ENCODE data around the gene SMIM29. TPM values are rescaled to one million over a fixed set of nuclear protein-coding genes. Genes with fewer than 3 reads are reported as not detected.

The SMIM29 gene
- total RNA-seq, 1 donor from 2014 or later = 13.9 TPM

DNA sequence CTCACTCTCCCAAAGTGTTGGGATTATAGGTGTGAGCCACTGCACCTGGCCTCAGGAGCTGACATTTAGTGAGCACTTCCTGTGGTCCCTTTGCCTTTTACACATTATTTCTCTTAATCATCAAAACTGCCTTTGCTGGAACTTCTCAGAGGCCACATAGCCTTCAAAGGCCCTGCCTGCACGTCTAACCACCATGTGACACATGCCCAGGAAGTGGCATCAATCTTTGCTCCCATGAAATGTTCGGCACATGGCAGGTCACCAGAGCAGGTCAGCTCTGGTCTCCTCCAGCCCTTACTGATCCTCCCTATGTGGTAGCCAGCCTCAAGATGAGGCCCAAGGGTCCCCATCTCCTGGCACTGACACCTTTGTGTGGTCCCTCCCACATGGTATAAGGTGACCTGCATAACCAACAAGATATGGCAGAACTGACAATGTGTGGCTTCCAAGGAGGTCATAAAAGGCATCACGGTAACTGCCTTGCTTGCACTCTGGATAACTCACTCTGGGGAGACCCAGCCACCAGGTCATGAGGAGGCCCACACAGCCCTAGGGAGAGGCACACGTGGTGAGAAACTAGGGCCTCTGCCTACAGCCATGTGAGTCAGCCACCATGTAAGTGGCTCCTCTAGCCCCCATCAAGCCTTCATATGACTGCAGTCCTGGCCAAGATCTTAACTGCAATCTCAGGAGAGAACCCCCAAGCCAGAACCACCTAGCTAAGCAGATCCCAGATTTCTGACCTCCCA, 40.9 kb downstream of the SMIM29 start:
- Histone ChIP-seq H3K9me3 (ENCODE audit: insufficient read depth, low read depth, low read length) (no peaks in the 10 kb centered on the region), H3K4me3 (ENCODE audit: insufficient read depth, low read depth, low read length) (no peak overlapping the region), H3K27ac (ENCODE audit: low read depth, low read length) (no peak overlapping the region), H2AFZ (ENCODE audit: low read depth, low read length) (no peak overlapping the region), H3K4me1 (ENCODE audit: insufficient read depth, low read length) (no peaks in the 10 kb centered on the region), H3K9ac (ENCODE audit: low read length) (no peak overlapping the region), H4K20me1 (ENCODE audit: insufficient read depth, low read length) (no peaks in the 10 kb centered on the region), H3K4me2 (ENCODE audit: low read length) (no peak overlapping the region), H3K36me3 (ENCODE audit: insufficient read depth, low read length) (no peaks in the 10 kb centered on the region), H3K27me3 (ENCODE audit: insufficient read depth, low read length) (no peaks in the 10 kb centered on the region), H3K79me2 (ENCODE audit: insufficient read depth, low read length) (no peaks in the 10 kb centered on the region)
- no peaks in the 10 kb centered on the region for H3K4me1 Mint-ChIP-seq (ENCODE audit: low read depth, unreplicated experiment)
- no peaks in the 10 kb centered on the region for H3K9me3 Mint-ChIP-seq (ENCODE audit: unreplicated experiment)
- DNase-seq (ENCODE audit: low read depth) (no peak), FAIRE-seq (no peak)
- no peak overlapping the region for H3K4me3 Mint-ChIP-seq (ENCODE audit: unreplicated experiment)
- TF ChIP-seq EZH2 (IDR thresholded peaks at IDR 0.05; ENCODE audit: insufficient read depth, low read length) = no peak
- TF ChIP-seq, protein P1, sequence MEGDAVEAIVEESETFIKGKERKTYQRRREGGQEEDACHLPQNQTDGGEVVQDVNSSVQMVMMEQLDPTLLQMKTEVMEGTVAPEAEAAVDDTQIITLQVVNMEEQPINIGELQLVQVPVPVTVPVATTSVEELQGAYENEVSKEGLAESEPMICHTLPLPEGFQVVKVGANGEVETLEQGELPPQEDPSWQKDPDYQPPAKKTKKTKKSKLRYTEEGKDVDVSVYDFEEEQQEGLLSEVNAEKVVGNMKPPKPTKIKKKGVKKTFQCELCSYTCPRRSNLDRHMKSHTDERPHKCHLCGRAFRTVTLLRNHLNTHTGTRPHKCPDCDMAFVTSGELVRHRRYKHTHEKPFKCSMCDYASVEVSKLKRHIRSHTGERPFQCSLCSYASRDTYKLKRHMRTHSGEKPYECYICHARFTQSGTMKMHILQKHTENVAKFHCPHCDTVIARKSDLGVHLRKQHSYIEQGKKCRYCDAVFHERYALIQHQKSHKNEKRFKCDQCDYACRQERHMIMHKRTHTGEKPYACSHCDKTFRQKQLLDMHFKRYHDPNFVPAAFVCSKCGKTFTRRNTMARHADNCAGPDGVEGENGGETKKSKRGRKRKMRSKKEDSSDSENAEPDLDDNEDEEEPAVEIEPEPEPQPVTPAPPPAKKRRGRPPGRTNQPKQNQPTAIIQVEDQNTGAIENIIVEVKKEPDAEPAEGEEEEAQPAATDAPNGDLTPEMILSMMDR (IDR thresholded peaks at IDR 0.05; ENCODE audit: insufficient read depth, low read depth, low read length) = no peak
- no peaks in the 10 kb centered on the region for H3K36me3 Mint-ChIP-seq (ENCODE audit: low read depth, unreplicated experiment)
- H3K27me3 Mint-ChIP-seq (ENCODE audit: low read depth, unreplicated experiment) = peaks cover 17% of the 10 kb centered on the region
- H3K27ac Mint-ChIP-seq (ENCODE audit: unreplicated experiment) = no peak overlapping the region

- Histone ChIP-seq H3K4me2 (ENCODE audit: low read length) (no peak overlapping the region), H3K27ac (ENCODE audit: low read depth, low read length) (no peak overlapping the region), H2AFZ (ENCODE audit: low read depth, low read length) (no peak overlapping the region), H3K36me3 (ENCODE audit: insufficient read depth, low read length) (no peaks in the 10 kb centered on the region), H3K9ac (ENCODE audit: low read length) (no peak overlapping the region), H3K4me3 (ENCODE audit: insufficient read depth, low read depth, low read length) (no peak overlapping the region), H3K27me3 (ENCODE audit: insufficient read depth, low read length) (no peaks in the 10 kb centered on the region), H3K9me3 (ENCODE audit: insufficient read depth, low read depth, low read length) (peaks cover 5% of the 10 kb centered on the region), H3K4me1 (ENCODE audit: insufficient read depth, low read length) (no peaks in the 10 kb centered on the region), H3K79me2 (ENCODE audit: insufficient read depth, low read length) (no peaks in the 10 kb centered on the region), H4K20me1 (ENCODE audit: insufficient read depth, low read length) (no peaks in the 10 kb centered on the region)
- TF ChIP-seq, protein P1 (IDR thresholded peaks at IDR 0.05; ENCODE audit: insufficient read depth, low read depth, low read length) = no peak
- no peak for TF ChIP-seq EZH2 (IDR thresholded peaks at IDR 0.05; ENCODE audit: insufficient read depth, low read length)
- Mint-ChIP-seq H3K27me3 (ENCODE audit: low read depth, unreplicated experiment) (peaks cover 19% of the 10 kb centered on the region), H3K9me3 (ENCODE audit: unreplicated experiment) (no peaks in the 10 kb centered on the region), H3K27ac (ENCODE audit: unreplicated experiment) (no peak overlapping the region), H3K36me3 (ENCODE audit: low read depth, unreplicated experiment) (no peaks in the 10 kb centered on the region), H3K4me1 (ENCODE audit: low read depth, unreplicated experiment) (no peaks in the 10 kb centered on the region), H3K4me3 (ENCODE audit: unreplicated experiment) (no peak overlapping the region)
- DNase-seq (ENCODE audit: low read depth) (no peak), FAIRE-seq (no peak)
Measured at GRCh38 chr6:34206726-34207125, 42.1 kb downstream of the SMIM29 start.

GRCh38 chr6:34205916-34206315, 42.9 kb downstream of the SMIM29 start:
- Mint-ChIP-seq H3K4me3 (ENCODE audit: unreplicated experiment) (no peak overlapping the region), H3K4me1 (ENCODE audit: low read depth, unreplicated experiment) (no peaks in the 10 kb centered on the region), H3K36me3 (ENCODE audit: low read depth, unreplicated experiment) (no peaks in the 10 kb centered on the region), H3K9me3 (ENCODE audit: unreplicated experiment) (no peaks in the 10 kb centered on the region), H3K27ac (ENCODE audit: unreplicated experiment) (no peak overlapping the region), H3K27me3 (ENCODE audit: low read depth, unreplicated experiment) (peaks cover 20% of the 10 kb centered on the region)
- H3K79me2 ChIP-seq (ENCODE audit: insufficient read depth, low read length) = no peaks in the 10 kb centered on the region
- DNase-seq (ENCODE audit: low read depth) = no peak
- no peak overlapping the region for H3K4me2 ChIP-seq (ENCODE audit: low read length)
- peaks cover 5% of the 10 kb centered on the region for H3K9me3 ChIP-seq (ENCODE audit: insufficient read depth, low read depth, low read length)
- no peaks in the 10 kb centered on the region for H3K27me3 ChIP-seq (ENCODE audit: insufficient read depth, low read length)
- no peak overlapping the region for H3K9ac ChIP-seq (ENCODE audit: low read length)
- H2AFZ ChIP-seq (ENCODE audit: low read depth, low read length) = no peak overlapping the region
- TF ChIP-seq, protein P1 (IDR thresholded peaks at IDR 0.05; ENCODE audit: insufficient read depth, low read depth, low read length) = no peak
- no peak for TF ChIP-seq EZH2 (IDR thresholded peaks at IDR 0.05; ENCODE audit: insufficient read depth, low read length)
- no peak overlapping the region for H3K4me3 ChIP-seq (ENCODE audit: insufficient read depth, low read depth, low read length)
- H3K4me1 ChIP-seq (ENCODE audit: insufficient read depth, low read length) = no peaks in the 10 kb centered on the region
- no peak for FAIRE-seq
- no peaks in the 10 kb centered on the region for H3K36me3 ChIP-seq (ENCODE audit: insufficient read depth, low read length)
- H3K27ac ChIP-seq (ENCODE audit: low read depth, low read length) = no peak overlapping the region
- H4K20me1 ChIP-seq (ENCODE audit: insufficient read depth, low read length) = no peaks in the 10 kb centered on the region
